HG03460 (cell line): ENCODE results near the gene PLPP3.
"Not testable (repeated sequence)": the region's sequence is repeated elsewhere in the genome, so short reads cannot be mapped to it uniquely, and the experiment has no call there.

Source experiments
- ATAC-seq: cut with Tn5 transposase; IDR thresholded peaks from one replicate; pipeline ENCODE4 v1.9.1; 2021; ENCODE audit not compliant: unreplicated experiment

Gene PLPP3

DNA sequence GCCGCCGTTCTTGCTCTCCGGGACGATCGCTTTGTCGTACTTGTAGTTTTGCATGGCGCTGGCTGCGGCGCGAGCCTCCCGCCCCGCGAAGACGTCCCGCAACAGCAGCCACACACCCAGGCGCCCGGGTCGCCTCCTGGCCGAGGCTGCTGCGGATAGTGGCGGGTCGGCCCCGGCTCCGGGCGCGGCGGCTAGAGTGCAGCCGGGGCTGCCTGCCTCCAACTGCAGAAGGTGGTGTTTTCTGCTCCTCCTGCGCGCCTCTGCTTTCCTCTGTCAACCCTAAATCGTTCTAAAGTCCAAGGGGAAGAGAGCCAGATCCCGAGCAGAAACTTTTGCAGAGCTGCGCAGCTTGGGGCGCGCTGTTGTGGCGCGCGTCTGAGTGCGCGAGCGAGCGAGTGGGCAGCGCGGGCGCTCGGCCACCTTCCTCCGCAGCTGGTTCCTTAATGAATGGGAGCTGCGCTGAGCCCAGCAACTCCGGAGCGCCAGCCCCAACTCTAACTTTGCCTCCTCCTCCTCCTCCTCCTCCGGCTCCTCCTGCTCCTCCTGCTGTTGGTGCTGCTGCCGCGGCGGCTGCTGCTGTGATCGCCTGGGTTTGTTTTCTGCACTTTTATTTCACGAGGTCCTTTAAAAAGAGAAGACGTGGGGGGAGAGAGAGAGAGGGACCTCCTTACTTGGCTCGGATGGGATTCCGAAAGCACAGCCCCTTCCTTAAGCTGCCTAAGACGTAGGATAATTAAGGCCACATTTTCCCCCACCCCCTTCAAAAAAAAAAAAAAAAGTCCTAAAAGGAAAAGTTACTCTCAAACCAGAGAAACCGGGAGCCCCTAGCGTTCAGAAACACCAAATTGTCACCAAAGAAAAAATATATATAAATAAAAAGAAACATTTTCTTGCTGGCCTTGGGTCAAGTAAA is at the start of gene PLPP3:
TSS of gene PLPP3 (minus strand) at position 601 of the 913 bp plus-strand sequence. CDS start at position 54, 547 bp downstream.
- ATAC-seq: no peak

DNA sequence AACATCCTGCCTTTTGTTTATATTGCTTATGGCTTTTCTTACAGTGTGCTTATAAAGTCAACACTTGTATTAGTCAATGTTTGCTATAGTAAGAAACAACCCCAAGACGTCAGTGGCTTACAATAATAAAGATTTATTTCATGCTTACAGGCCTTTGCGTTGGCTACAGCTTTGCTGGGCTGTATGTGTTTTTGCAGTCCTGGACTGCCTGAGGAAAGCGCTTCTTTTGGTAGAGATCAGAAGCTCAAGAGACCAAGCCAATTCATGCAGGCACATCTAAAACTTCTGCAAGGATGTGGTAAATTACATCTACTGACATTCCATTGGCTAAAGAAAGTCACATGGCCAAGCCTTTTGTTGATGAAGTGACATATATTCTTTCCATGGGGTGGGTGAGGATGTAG is 48.3 kb upstream of the PLPP3 start:
- no peak for ATAC-seq

DNA sequence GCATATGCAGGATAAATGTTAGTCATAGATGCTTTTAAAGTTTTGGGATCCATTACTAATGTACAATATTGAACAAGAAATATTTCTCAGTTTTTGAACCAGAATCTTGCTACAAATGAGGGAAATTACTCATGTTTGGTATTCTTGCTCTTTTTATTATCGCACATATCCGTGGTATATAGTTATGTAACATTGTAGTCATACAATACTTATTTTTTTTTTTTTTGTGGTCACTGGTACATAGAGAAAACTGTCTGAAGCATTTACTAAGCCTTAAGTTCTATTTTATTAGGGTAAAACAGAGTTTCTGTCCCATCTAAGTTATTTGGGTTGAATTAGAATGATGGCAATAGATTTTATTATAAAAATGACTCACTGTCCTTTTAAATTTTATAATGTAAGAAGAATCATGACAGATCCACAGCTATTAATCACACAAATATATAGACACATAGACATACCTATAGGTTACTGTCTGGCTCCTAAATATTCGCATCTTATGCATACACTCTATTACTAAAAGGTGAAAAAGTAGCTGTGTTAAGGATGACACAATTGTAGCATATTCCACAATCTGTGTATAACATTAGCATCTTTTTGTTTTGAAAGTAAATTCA is 47.8 kb upstream of the PLPP3 start:
- ATAC-seq: no peak

DNA sequence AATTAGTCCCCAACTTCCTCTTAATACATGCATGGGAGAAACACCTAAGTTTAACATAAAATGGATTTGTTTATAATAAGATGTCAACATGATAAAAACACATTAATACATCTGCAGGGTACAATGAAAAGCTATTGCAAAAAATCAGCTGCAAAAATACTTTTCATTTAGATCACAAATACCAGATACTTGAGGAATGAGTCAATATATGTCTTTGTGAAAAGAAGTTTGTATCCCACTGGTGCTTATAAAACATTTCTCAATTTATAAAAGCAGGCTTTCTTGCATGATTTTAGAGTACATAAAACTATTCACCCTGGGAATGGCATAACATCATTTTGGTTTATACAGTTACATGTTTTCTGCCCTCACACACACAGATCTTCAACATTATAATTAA is 47.2 kb upstream of the PLPP3 start:
- no peak for ATAC-seq

DNA sequence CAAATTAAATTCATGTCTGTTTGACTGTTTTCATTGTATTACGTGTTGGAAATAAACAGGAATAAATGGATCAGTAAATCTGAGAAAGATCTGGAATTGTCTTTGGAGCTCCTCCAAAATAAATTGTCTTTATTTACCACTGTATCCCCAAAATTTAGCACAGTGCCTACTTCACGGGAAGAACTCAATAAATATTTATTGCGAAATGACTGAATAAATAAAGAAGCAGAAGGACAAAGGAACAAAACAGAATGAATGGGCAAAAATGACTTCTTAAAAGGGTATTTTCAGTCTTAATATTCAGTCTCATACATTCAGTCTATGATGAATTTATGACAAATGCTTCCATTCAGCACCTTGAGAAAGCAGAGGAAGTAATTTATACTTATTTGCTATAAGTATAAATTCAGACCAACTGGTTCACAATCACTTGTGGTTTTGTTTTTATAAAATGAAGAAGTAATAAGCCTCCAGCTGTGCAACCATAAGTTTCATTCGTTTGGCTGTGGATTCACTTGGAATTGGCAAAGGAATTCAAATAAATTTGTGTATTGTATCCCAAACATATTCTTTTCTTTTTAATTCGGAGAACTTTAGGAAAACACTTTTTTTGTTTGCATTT is 46.6 kb upstream of the PLPP3 start:
- ATAC-seq: no peak

DNA sequence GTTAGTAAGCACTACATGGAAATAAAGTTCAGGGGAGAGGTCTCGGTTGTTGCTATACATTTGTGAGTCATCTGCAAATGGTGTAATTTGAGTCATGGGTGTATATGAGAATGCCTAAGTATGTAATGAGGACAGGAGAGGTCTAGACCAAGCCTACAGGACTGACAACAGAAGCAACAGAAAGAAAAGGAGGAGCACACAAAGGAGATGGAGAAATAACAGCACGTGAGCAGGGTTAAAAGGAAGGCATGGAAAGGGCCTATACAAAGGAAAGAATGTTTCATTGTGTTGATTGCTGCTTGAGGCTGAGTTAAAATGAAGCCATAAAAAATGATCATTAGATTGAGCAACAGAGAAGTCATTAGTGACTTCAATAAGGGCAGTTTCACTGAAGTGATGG is 37.8 kb upstream of the PLPP3 start:
- ATAC-seq: no peak

DNA sequence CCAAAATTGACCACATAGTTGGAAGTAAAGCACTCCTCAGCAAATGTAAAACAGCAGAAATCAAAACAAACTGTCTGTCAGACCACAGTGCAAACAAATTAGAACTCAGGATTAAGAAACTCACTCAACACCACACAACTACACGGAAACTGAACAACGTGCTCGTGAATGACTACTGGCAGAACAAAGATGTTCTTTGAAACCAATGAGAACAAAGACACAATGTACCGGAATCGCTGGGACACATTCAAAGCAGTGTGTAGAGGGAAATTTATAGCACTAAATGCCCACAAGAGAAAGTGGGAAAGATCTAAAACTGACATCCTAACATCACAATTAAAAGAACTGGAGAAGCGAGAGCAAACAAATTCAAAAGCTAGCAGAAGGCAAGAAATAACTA is 31.4 kb upstream of the PLPP3 start:
- ATAC-seq: not testable (repeated sequence)

DNA sequence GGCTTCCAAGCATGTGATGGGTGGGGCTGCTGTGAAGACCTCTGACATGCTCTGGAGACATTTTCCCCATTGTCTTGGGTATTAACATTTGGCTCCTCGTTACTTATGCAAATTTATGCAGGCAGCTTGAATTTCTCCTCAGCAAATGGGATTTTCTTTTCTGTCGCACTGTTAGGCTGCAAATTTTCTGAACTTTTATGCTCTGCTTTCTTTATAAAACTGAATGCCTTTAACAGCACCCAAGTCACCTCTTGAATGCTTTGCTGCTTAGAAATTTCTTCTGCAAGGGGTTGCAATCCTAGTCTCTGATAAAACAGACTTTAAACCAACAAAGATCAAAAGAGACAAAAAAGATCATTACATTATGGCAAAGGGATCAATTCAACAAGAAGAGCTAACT is 30.7 kb upstream of the PLPP3 start:
- not testable (repeated sequence) for ATAC-seq

DNA sequence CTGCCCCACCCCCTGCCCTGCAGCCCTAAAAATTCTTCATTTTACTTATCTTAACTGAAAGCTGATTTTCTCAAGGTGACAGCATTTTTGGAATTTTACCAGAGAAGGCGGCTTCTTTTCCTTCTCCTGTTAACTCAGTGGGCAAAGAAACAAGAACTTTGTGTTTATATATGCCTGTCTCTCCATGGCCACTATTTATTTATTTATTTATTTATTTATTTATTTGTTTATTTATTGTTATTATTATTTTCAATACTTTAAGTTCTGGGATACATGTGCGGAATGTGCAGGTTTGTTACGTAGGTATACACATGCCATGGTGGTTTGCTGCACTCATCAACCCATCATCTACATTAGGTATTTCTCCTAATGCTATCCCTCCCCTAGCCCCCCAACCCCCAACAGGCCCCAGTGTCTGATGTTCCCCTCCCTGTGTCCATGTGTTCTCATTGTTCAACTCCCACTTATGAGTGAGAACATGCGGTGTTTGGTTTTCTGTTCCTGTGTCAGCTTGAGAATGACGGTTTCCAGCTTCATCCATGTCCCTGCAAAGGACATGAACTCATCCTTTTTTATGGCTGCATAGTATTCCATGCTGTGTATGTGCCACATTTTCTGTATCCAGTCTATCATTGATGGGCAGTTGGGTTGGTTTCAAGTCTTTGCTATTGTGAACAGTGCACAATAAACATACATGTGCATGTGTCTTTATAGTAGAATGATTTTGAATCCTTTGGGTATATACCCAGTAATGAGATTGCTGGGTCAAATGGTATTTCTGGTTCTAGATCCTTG is 16.2 kb upstream of the PLPP3 start:
- ATAC-seq: not testable (repeated sequence)

DNA sequence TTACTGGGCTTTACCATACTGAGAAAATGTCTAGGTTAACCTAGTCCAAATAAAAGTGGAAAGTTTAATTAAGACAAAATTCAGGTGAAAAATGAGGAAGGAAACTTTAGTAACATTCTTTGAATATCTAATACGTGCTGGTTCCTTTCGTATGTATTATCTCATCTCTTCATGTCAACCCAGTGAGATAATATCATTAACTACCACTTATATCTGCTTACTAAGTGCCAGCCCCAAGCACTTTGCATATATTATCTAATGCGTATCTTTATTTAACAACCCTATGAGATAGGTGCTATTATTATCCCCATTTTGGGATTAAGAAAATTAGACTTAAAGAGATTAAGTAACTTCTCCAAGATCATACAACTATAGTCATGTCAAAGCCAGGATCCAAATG is 12.5 kb upstream of the PLPP3 start:
- ATAC-seq: no peak

DNA sequence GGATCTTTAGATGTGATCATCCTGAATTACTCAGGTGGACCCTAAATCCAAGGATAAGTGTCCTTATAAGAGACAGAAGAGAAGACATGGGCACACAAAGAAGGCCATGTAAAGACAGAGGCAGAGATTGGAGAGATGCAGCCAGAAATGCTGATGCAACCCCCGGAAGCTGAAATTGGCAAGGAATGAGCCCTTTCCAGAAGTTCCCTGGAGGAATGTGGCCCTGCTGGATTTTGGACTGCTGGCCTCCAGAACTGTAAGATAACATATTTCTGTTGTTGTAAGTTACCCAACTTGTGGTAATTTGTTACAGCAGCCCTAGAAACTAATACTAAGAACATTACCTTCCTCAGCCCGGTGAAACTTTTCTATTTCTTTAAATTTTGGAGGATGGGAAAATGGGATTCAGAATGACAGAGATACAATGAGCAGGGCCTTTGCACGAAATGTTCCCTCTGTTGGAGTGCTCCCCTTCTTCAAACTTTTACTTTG is 11.2 kb upstream of the PLPP3 start:
- ATAC-seq: no peak

DNA sequence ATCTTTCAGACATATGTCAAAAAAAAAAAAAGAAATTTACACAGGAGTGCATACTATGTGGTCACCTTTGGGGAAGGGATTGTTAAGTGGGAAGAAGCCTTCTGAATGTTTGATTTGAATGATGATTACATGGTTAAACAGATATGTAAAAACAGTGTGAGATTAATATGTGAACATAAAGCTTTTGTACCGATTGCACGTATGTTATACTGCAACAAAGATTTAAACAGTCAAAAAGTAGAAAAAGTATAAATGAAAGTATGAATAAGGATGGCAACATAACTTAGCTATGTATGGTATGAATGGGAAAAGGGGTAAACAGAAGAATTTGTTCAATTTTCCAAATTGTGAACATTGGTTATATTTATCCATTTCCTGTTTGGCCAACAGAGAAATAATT is 10.0 kb upstream of the PLPP3 start:
- ATAC-seq: no peak

DNA sequence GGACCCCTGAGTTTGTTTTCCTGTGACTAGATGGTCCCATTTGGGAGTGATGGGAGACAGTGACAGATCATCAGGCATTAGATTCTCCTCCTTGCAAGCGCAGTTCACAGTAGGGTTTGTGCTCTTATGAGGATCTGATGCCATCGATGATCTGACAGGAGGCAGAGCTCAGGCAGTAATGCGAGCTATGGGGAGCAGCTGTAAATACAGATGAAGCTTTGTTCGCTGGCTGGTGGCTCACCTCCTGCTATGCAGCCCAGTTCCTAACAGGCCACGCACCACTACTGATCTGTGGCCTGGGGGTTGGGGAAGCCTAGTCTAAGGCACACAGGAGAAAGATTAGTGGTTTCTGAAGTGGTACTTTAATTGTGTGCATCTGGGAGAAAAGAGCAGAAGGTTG is 7.1 kb upstream of the PLPP3 start:
- no peak for ATAC-seq

DNA sequence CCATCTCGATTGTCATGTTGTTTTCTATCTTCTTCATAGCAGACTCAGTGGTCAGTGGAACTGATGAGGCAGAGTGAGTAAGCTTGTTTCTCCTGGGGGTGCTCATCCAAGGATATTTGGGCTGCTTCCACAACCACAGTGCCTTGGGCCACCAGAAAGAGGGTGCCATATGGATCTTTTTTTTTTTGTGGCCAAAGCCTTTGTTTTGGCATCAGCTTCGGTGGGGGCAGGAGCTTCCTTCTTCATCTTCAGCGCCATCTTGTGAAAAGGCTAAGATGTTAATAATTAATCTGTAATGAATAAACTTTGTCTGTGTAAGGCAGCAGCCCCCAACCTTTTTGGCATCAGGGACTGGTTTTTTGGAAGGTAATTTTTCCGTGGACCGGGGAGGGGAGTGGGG is 6.6 kb upstream of the PLPP3 start:
- ATAC-seq: no peak

DNA sequence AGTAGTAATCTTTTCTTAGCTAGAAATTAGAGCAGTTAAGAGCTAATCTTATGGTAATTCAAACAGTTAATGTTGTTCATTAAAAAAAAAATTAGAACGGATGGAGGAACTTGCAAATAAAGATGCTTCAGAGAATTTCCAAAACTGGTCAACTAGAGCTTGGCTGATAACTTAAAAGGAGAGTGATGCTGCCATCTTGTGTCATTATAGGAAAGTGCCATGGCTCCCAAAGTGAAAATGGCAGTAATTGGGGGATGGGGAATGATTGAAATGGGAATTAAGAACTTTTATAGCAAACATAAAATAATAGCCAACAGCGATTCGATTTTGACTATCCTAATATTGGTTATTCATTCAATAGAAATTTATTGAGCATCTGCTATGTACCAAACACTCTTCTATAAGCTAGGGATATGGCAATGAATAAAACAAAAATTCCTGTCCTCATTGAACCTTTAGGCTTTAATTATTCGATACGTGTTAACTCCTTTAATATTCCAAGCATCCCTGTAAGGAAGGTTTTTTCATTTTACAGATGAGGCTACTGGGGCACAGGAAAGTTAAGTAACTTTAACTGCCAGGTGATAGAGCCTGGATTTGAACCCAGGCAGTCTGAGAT is 5.7 kb upstream of the PLPP3 start:
- no peak for ATAC-seq

DNA sequence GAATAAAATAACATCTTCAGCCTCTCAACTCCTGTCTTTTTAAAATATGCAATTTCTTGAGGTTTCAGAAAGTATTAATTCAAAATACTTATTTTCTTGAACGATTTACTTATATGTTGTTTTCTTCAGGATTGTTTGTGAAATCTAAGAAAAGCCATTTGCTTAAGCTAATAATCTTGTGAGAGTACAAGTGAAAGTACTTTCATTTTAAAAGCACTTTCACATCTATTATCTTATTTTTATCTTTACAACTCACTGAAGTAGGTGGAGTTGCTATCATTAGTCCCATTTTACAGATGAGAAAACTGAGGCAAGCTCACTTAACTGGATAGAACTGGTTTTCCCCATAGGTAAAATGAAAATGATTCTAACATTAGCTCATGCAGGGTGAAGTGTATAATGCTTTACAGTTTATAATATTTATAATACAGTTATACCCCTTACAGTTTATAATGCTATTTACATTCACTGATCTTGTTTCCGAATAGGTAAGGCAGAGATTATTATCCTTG is 4.7 kb upstream of the PLPP3 start:
- no peak for ATAC-seq

DNA sequence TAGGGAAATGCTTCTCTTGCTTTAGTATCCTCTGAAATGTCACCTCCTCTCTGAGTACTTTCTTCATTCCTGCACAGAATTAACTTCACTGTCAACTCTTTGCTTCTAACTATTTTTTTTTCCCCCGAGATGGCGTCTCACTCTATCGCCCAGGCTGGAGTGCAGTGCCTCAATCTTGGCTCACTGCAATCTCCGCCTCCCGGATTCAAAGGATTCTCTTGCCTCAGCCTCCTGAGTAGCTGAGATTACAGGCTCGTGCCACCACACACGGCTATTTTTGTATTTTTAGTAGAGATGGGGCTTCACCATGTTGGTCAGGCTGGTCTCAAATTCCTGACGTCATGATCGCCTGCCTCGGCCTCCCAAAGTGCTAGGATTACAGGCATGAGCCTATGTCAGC is 1.4 kb upstream of the PLPP3 start:
- ATAC-seq: no peak

DNA sequence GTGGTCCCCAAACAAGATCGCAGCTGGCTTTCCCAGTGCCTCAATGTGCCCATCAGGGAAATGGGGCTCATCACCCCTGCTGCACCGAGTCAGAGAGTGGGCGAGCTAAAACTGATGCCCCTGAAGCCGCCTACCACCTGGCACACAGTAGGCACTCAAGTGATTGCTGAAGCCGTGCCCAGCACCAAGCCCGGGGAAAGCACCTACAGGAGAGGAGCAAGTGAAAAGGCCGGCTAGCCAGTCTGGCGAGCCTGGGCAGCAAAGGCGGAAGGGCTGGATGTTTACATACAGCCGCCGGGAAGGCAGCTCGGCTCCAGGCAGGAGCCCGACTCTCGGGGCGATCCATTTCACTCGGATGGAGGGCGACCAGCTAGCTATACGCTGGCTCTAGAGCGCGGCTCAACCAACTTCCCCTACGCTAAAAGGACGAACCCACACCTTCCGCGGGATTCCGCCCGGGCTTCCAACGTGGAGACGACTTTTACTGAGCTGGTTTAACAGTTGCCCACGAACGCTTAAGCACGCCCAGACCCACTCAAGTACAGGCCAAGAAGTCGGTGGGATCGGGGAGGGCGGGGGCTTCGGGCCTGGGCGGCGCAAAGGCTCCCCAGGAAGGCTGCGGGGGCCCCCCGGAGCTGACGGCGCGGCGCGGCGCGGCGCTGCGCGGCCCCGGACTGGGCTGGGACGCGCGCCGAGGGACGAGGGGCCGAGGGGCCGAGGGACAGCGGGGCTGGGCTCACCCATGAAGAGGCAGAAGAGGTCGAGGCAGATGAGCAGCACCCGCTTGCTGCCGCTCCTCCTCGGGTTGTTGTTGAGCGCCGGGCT is 1.0 kb downstream of the PLPP3 start:
- ATAC-seq: no peak

DNA sequence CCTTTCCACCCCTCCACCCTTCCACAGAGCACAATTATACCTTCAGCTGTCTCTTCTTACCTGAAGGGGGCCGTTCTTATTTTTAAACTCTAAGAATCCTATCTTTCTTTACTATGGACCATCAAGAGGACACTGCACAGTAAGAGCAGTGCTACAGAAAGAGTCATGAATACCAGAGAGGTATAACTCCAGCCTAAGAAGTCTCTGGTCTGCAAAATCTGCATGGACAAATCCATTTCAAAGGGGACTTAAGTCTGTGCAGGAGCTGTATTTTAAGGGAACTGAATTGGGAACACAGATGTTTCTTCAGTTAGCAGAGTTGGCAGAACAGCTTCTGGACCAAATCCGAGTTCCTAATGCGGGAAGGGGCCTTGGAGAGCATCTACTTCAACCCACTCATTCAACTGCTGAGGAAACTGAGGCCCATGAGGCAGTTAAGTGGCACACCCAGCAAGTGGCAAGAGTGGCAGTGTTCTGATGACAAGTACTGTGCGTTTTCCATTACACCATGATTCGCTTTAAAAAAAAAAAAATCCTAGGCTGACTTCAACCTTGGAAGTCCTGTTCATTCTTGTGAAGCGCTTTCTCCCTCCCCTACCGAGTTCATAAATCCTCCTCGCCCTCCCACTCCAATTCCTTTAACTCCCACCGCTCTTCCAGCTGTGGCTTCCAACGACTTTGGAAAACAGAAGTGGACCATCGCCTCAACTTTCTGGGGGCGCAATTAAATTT is 1.8 kb downstream of the PLPP3 start:
- ATAC-seq: no peak
